Esophagus muscularis mucosa (tissue), 3 donors: ENCODE data around the gene TBCD.

ENCODE experiments used
- POLR2A ChIP-seq: fragments of 450-650 bp; IDR thresholded peaks from one replicate; pipeline ENCODE4 v1.6.1; 2017; ENCODE audit warnings: antibody characterized with exemption, moderate library complexity, mild to moderate bottlenecking, low read depth
- POLR2AphosphoS5 ChIP-seq, 2 donors: sonication (generic); formaldehyde crosslinking; IDR thresholded peaks; one replicate each; pipeline ENCODE4 v1.6.1; 2017; ENCODE audit warnings: antibody characterized with exemption in 2 of 2
- TF ChIP-seq, protein P1 (sequence below), 3 experiments: fragments of 200-600 bp in 2 of 3; fragments of 450-650 bp in 1 of 3; sonication (generic) in 2 of 3; IDR thresholded peaks; one replicate each; pipeline ENCODE4 v1.5.1; 2017 to 2019; ENCODE audit warnings: antibody characterized with exemption in 3 of 3, mild to moderate bottlenecking in 2 of 3, moderate library complexity in 1 of 3

DNA sequence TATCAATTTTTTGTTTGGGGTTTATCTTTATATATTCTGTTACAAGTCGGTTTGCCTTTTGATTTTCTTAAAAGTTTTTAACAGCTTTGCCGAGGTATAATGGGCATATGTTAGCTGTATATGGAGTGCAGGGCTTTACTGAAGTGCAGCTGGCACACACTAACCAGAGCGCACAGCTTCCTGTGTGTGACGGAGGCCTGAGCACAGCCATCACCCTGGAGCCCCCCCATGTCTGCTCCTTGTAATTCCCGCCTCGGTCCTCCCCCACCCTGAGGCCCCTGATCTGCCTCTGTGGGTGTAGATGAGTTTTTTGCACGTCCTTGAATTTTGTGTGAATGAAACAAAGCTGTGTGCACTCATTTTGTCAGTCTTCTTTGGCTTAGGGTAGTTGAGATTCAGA is 148.1 kb downstream of the TBCD start:
- TF ChIP-seq, protein P1, sequence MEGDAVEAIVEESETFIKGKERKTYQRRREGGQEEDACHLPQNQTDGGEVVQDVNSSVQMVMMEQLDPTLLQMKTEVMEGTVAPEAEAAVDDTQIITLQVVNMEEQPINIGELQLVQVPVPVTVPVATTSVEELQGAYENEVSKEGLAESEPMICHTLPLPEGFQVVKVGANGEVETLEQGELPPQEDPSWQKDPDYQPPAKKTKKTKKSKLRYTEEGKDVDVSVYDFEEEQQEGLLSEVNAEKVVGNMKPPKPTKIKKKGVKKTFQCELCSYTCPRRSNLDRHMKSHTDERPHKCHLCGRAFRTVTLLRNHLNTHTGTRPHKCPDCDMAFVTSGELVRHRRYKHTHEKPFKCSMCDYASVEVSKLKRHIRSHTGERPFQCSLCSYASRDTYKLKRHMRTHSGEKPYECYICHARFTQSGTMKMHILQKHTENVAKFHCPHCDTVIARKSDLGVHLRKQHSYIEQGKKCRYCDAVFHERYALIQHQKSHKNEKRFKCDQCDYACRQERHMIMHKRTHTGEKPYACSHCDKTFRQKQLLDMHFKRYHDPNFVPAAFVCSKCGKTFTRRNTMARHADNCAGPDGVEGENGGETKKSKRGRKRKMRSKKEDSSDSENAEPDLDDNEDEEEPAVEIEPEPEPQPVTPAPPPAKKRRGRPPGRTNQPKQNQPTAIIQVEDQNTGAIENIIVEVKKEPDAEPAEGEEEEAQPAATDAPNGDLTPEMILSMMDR (IDR thresholded peaks at IDR 0.05), result no peak
- TF ChIP-seq POLR2AphosphoS5 (IDR thresholded peaks at IDR 0.05) (no peak), POLR2A (no peak)
